ENCODE measurements around the gene ELL2.
A peak's percentile ranks its signal among the peaks of the same experiment; 100 is the strongest.

ELL2 gene

GRCh38 chr5:95961617-95962474 lies at the start of gene ELL2:
TSS of gene ELL2 (minus strand) at chr5:95961851. CDS start at chr5:95961721, 130 bp downstream.
- DNase-seq (ENCODE audit: low read depth): peak; percentile 99

GRCh38 chr5:96008987-96009647 lies 47.5 kb upstream of the ELL2 start:
- DNase-seq (ENCODE audit: low read depth): no peak

GRCh38 chr5:96008487-96008886 lies 46.8 kb upstream of the ELL2 start:
- no peak for DNase-seq (ENCODE audit: low read depth)

GRCh38 chr5:96007051-96007450 lies 45.4 kb upstream of the ELL2 start:
- no peak for DNase-seq (ENCODE audit: low read depth)

- DNase-seq (ENCODE audit: low read depth): no peak
Observed at GRCh38 chr5:96006291-96006690, 44.6 kb upstream of the ELL2 start.

GRCh38 chr5:96004754-96005153 lies 43.1 kb upstream of the ELL2 start:
- DNase-seq (ENCODE audit: low read depth): peak; percentile 39

GRCh38 chr5:96004087-96004486 lies 42.4 kb upstream of the ELL2 start:
- no peak for DNase-seq (ENCODE audit: low read depth)

- DNase-seq (ENCODE audit: low read depth): no peak
Observed at GRCh38 chr5:96001262-96001661, 39.6 kb upstream of the ELL2 start.

GRCh38 chr5:96000308-96000707 lies 38.7 kb upstream of the ELL2 start:
- DNase-seq (ENCODE audit: low read depth): no peak

- DNase-seq (ENCODE audit: low read depth): no peak
Observed at GRCh38 chr5:95996904-95997723, 35.5 kb upstream of the ELL2 start.

- no peak for DNase-seq (ENCODE audit: low read depth)
Observed at GRCh38 chr5:95995962-95996489, 34.4 kb upstream of the ELL2 start.

GRCh38 chr5:95993776-95994175 lies 32.1 kb upstream of the ELL2 start:
- DNase-seq (ENCODE audit: low read depth): no peak

- no peak for DNase-seq (ENCODE audit: low read depth)
Observed at GRCh38 chr5:95993266-95993665, 31.6 kb upstream of the ELL2 start.

GRCh38 chr5:95989283-95990048 lies 27.8 kb upstream of the ELL2 start:
- no peak for DNase-seq (ENCODE audit: low read depth)

GRCh38 chr5:95988877-95989276 lies 27.2 kb upstream of the ELL2 start:
- DNase-seq (ENCODE audit: low read depth): no peak

- DNase-seq (ENCODE audit: low read depth): no peak
Observed at GRCh38 chr5:95988094-95988493, 26.4 kb upstream of the ELL2 start.

- DNase-seq (ENCODE audit: low read depth): no peak
Observed at GRCh38 chr5:95986937-95987520, 25.4 kb upstream of the ELL2 start.

GRCh38 chr5:95986001-95986400 lies 24.4 kb upstream of the ELL2 start:
- no peak for DNase-seq (ENCODE audit: low read depth)

- DNase-seq (ENCODE audit: low read depth): no peak
Observed at GRCh38 chr5:95985249-95985648, 23.6 kb upstream of the ELL2 start.

- DNase-seq (ENCODE audit: low read depth): peak; percentile 40
Observed at GRCh38 chr5:95984287-95984938, 22.8 kb upstream of the ELL2 start.

GRCh38 chr5:95983509-95983908 lies 21.9 kb upstream of the ELL2 start:
- DNase-seq (ENCODE audit: low read depth): no peak

Data from fibroblast of gingiva (primary cell).